ENCODE measurements around the gene NAA35. TPM values are rescaled to one million over a fixed set of nuclear protein-coding genes. Genes with fewer than 3 reads are reported as not detected.

NAA35 gene
- total and polyA plus RNA-seq, 2 experiments from 2014 or later = 29.2 to 31.6 TPM

DNA sequence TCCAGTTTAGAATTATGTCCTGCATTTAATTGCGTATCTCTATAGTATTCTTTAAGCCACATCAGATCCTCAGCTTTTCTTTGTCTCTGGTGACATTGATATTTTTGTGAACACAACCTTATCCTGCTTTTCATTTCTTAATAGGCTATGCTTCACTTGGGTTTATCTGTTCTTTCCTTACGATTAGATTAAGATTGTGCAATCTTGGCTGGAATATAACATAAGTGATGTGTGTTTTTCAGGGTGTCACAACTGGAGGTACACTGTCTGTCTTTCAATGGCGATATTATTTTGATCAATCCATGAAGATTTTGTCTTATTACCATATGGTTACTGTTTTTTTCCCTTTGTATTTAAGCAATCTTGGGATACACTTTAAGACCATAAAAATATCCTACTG lies 23.6 kb downstream of the NAA35 start:
- H2AFZ ChIP-seq = no peak overlapping the region
- H4K20me1 ChIP-seq (replicated peaks; ENCODE audit: insufficient read depth) = peaks cover 8% of the 10 kb centered on the region; the same call in 1 of the 2 replicates
- no peak overlapping the region for H3K27ac Mint-ChIP-seq
- TF ChIP-seq EZH2phosphoT487 (IDR thresholded peaks at IDR 0.05; ENCODE audit: unreplicated experiment) = no peak
- TF ChIP-seq NANOG (IDR thresholded peaks at IDR 0.05; ENCODE audit: borderline replicate concordance) = no peak
- TF ChIP-seq, protein P1, sequence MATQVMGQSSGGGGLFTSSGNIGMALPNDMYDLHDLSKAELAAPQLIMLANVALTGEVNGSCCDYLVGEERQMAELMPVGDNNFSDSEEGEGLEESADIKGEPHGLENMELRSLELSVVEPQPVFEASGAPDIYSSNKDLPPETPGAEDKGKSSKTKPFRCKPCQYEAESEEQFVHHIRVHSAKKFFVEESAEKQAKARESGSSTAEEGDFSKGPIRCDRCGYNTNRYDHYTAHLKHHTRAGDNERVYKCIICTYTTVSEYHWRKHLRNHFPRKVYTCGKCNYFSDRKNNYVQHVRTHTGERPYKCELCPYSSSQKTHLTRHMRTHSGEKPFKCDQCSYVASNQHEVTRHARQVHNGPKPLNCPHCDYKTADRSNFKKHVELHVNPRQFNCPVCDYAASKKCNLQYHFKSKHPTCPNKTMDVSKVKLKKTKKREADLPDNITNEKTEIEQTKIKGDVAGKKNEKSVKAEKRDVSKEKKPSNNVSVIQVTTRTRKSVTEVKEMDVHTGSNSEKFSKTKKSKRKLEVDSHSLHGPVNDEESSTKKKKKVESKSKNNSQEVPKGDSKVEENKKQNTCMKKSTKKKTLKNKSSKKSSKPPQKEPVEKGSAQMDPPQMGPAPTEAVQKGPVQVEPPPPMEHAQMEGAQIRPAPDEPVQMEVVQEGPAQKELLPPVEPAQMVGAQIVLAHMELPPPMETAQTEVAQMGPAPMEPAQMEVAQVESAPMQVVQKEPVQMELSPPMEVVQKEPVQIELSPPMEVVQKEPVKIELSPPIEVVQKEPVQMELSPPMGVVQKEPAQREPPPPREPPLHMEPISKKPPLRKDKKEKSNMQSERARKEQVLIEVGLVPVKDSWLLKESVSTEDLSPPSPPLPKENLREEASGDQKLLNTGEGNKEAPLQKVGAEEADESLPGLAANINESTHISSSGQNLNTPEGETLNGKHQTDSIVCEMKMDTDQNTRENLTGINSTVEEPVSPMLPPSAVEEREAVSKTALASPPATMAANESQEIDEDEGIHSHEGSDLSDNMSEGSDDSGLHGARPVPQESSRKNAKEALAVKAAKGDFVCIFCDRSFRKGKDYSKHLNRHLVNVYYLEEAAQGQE (IDR thresholded peaks at IDR 0.05; ENCODE audit: unreplicated experiment) = no peak
- TF ChIP-seq, protein P2, sequence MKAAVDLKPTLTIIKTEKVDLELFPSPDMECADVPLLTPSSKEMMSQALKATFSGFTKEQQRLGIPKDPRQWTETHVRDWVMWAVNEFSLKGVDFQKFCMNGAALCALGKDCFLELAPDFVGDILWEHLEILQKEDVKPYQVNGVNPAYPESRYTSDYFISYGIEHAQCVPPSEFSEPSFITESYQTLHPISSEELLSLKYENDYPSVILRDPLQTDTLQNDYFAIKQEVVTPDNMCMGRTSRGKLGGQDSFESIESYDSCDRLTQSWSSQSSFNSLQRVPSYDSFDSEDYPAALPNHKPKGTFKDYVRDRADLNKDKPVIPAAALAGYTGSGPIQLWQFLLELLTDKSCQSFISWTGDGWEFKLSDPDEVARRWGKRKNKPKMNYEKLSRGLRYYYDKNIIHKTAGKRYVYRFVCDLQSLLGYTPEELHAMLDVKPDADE (IDR thresholded peaks at IDR 0.05) = no peak
- TF ChIP-seq, protein P3, sequence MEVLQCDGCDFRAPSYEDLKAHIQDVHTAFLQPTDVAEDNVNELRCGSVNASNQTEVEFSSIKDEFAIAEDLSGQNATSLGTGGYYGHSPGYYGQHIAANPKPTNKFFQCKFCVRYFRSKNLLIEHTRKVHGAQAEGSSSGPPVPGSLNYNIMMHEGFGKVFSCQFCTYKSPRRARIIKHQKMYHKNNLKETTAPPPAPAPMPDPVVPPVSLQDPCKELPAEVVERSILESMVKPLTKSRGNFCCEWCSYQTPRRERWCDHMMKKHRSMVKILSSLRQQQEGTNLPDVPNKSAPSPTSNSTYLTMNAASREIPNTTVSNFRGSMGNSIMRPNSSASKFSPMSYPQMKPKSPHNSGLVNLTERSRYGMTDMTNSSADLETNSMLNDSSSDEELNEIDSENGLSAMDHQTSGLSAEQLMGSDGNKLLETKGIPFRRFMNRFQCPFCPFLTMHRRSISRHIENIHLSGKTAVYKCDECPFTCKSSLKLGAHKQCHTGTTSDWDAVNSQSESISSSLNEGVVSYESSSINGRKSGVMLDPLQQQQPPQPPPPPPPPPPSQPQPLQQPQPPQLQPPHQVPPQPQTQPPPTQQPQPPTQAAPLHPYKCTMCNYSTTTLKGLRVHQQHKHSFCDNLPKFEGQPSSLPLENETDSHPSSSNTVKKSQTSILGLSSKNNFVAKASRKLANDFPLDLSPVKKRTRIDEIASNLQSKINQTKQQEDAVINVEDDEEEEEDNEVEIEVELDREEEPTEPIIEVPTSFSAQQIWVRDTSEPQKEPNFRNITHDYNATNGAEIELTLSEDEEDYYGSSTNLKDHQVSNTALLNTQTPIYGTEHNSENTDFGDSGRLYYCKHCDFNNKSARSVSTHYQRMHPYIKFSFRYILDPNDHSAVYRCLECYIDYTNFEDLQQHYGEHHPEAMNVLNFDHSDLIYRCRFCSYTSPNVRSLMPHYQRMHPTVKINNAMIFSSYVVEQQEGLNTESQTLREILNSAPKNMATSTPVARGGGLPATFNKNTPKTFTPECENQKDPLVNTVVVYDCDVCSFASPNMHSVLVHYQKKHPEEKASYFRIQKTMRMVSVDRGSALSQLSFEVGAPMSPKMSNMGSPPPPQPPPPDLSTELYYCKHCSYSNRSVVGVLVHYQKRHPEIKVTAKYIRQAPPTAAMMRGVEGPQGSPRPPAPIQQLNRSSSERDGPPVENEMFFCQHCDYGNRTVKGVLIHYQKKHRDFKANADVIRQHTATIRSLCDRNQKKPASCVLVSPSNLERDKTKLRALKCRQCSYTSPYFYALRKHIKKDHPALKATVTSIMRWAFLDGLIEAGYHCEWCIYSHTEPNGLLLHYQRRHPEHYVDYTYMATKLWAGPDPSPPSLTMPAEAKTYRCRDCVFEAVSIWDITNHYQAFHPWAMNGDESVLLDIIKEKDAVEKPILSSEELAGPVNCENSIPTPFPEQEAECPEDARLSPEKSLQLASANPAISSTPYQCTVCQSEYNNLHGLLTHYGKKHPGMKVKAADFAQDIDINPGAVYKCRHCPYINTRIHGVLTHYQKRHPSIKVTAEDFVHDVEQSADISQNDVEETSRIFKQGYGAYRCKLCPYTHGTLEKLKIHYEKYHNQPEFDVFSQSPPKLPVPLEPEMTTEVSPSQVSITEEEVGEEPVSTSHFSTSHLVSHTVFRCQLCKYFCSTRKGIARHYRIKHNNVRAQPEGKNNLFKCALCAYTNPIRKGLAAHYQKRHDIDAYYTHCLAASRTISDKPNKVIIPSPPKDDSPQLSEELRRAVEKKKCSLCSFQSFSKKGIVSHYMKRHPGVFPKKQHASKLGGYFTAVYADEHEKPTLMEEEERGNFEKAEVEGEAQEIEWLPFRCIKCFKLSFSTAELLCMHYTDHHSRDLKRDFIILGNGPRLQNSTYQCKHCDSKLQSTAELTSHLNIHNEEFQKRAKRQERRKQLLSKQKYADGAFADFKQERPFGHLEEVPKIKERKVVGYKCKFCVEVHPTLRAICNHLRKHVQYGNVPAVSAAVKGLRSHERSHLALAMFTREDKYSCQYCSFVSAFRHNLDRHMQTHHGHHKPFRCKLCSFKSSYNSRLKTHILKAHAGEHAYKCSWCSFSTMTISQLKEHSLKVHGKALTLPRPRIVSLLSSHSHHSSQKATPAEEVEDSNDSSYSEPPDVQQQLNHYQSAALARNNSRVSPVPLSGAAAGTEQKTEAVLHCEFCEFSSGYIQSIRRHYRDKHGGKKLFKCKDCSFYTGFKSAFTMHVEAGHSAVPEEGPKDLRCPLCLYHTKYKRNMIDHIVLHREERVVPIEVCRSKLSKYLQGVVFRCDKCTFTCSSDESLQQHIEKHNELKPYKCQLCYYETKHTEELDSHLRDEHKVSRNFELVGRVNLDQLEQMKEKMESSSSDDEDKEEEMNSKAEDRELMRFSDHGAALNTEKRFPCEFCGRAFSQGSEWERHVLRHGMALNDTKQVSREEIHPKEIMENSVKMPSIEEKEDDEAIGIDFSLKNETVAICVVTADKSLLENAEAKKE (CRISPR knock-in tag; IDR thresholded peaks at IDR 0.05) = no peak
- no peak for TF ChIP-seq EZH2 (IDR thresholded peaks at IDR 0.05; ENCODE audit: low read depth, unreplicated experiment)
- TF ChIP-seq STAT1 (IDR thresholded peaks at IDR 0.05; ENCODE audit: unreplicated experiment) = no peak
- TF ChIP-seq ZNF114 (CRISPR knock-in tag; IDR thresholded peaks at IDR 0.05) = no peak
- TF ChIP-seq JUNB (IDR thresholded peaks at IDR 0.05; ENCODE audit: unreplicated experiment) = no peak
- TF ChIP-seq, protein P4, sequence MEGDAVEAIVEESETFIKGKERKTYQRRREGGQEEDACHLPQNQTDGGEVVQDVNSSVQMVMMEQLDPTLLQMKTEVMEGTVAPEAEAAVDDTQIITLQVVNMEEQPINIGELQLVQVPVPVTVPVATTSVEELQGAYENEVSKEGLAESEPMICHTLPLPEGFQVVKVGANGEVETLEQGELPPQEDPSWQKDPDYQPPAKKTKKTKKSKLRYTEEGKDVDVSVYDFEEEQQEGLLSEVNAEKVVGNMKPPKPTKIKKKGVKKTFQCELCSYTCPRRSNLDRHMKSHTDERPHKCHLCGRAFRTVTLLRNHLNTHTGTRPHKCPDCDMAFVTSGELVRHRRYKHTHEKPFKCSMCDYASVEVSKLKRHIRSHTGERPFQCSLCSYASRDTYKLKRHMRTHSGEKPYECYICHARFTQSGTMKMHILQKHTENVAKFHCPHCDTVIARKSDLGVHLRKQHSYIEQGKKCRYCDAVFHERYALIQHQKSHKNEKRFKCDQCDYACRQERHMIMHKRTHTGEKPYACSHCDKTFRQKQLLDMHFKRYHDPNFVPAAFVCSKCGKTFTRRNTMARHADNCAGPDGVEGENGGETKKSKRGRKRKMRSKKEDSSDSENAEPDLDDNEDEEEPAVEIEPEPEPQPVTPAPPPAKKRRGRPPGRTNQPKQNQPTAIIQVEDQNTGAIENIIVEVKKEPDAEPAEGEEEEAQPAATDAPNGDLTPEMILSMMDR (conservative IDR thresholded peaks at IDR 0.05; ENCODE audit: low read depth in 2 of 2) = no peak
- TF ChIP-seq POLR2AphosphoS5 (IDR thresholded peaks at IDR 0.05; ENCODE audit: low read depth) = no peak
- peaks cover 2% of the 10 kb centered on the region; the same call in 2 of the 3 replicates for H3K4me1 Mint-ChIP-seq
- peaks cover 10% of the 10 kb centered on the region; the same call in 1 of the 2 replicates for H3K36me3 ChIP-seq (ENCODE audit: insufficient read depth)
- H3K4me1 ChIP-seq (ENCODE audit: insufficient read depth) = peaks cover 4% of the 10 kb centered on the region; the same call in 1 of the 2 replicates
- no peak overlapping the region for H3K4me3 ChIP-seq
- no peaks in the 10 kb centered on the region for H3K27me3 Mint-ChIP-seq (ENCODE audit: insufficient read depth, low read depth, poor library complexity)
- H3K4me2 ChIP-seq = no peak overlapping the region
- peaks cover 17% of the 10 kb centered on the region for H3K79me2 ChIP-seq (replicated peaks; ENCODE audit: insufficient read depth)
- H3K9me3 Mint-ChIP-seq = no peaks in the 10 kb centered on the region
- H3K4me3 Mint-ChIP-seq = no peak overlapping the region
- ATAC-seq = no peak
- DNase-seq (ENCODE audit: low spot score) = no peak
- H3K27ac ChIP-seq (ENCODE audit: low read depth) = no peak overlapping the region
- H3K27me3 ChIP-seq (ENCODE audit: insufficient read depth) = no peaks in the 10 kb centered on the region
- H3F3A ChIP-seq (replicated peaks; ENCODE audit: low read depth) = no peaks in the 10 kb centered on the region
- peaks cover 49% of the 10 kb centered on the region for H3K36me3 Mint-ChIP-seq (ENCODE audit: low read depth)
- no peaks in the 10 kb centered on the region for H3K9me2 ChIP-seq (ENCODE audit: insufficient read depth)

All from GM23338 (cell line).